ENCODE measurements around the gene PSIP1. TPM values are rescaled to one million over a fixed set of nuclear protein-coding genes. Genes with fewer than 3 reads are reported as not detected.

Gene PSIP1
- total RNA-seq (124 and 134 TPM in 2 replicates), polyA plus RNA-seq (19.7 and 32.5 TPM in 2 replicates), polyA minus RNA-seq (49.4 and 95.8 TPM in 2 replicates)
- 103 TPM for total RNA-seq (2013)

DNA sequence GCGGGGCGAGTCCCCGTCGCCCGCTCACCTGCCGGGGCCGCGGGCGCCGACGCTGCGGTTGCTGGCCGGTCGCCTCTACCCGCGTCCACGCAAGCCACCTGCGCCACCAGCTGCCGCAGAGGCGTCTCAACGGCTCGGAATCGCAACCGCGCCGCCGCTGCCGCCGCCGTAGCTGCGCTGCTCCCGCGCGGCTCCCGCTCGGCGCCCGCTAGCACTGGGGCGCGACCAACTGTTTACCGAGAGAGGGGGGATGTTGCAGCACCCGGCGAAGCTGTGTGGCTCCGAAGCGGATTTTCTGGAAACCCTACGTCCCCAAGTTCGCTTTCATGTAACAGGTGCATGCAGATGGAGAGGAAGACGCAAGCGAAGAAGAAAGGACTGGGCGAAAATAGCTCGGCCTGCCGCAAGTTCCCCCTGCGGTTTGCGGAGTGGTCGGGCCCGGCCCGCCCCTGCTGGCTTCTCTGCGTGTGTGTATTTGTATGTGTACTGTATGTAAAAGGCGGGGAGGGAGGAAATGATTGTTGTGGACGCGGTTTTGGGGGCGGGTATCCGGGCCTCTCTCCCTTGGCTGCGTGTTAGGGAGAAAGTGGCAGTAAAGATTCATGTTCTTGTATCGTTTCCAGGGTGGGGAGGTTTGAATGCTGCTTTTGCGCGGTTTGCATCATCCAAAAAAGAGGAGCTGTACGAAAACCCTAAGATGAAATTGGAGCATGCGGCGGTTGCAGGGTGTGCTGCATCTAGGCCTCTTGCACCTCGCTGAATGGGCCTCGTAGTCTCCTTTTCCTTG is at the start of gene PSIP1:
Gene PSIP1 (minus strand): TSS at position 182 of the 787 bp plus-strand sequence. CDS start 782 bp downstream, outside the sequence.
- WGBS (ENCODE audit: insufficient coverage): under 1% methylated on average over 68 of the region's 72 CpGs
- CTCF ChIA-PET: interaction anchor here (0.6 to 3.0 kb wide), 4 partner anchors 15 to 95 kb away, joined by 3 to 13 read pairs (median 4); partner anchors contain the start of gene CCDC171
- H3K4me2 ChIP-seq (replicated peaks; ENCODE audit: low read depth, low read length, poor library complexity, severe bottlenecking): peak within 1 kb of the TSS; percentile 83

More for the DNA sequence above, at the start of gene PSIP1:
- Histone ChIP-seq H3K27me3 (replicated peaks in 1 of 4; ENCODE audit: control extremely low read depth in 1 of 4, control insufficient read depth in 3 of 4, insufficient read depth in 4 of 4, low read length in 3 of 4) (no peaks in the 10 kb centered on the region), H3K36me3 (replicated peaks in 1 of 2; ENCODE audit: control extremely low read depth in 1 of 2, control insufficient read depth in 1 of 2, extremely low read depth in 1 of 2, insufficient read depth in 2 of 2, low read length in 1 of 2) (peaks cover 0 to 12% of the 10 kb centered on the region in 2 experiments), H3K9ac (ENCODE audit: low read length) (peak within 1 kb of the TSS; percentile 84), H2AFZ (ENCODE audit: insufficient read depth, low read depth, low read length, poor library complexity, severe bottlenecking) (peak within 1 kb of the TSS; percentile 98), H3K27ac (ENCODE audit: low read length in 2 of 2) (peak within 1 kb of the TSS; percentile 97 to 98), H3K4me1 (ENCODE audit: control insufficient read depth in 2 of 2, insufficient read depth in 2 of 2, low read length in 2 of 2) (peaks cover 30 to 40% of the 10 kb centered on the region in 2 donors), H3K4me3 (ENCODE audit: control extremely low read depth in 1 of 5, extremely low read depth in 1 of 5, insufficient read depth in 1 of 5, low read depth in 2 of 5, low read length in 4 of 5) (peak within 1 kb of the TSS; percentile 60 to 96 (median 94)), H3K79me2 (ENCODE audit: control insufficient read depth, insufficient read depth, low read length) (peaks cover 29% of the 10 kb centered on the region), H4K20me1 (ENCODE audit: control insufficient read depth, insufficient read depth, low read length, poor library complexity, severe bottlenecking) (peaks cover 21% of the 10 kb centered on the region), H3K9me3 (ENCODE audit: control extremely low read depth in 1 of 3, control insufficient read depth in 2 of 3, insufficient read depth in 1 of 3, low read length in 2 of 3) (no peaks in the 10 kb centered on the region)
- Mint-ChIP-seq H3K27me3 (no peaks in the 10 kb centered on the region), H3K27ac (peak within 1 kb of the TSS; percentile 100), H3K4me1 (peaks cover 58% of the 10 kb centered on the region), H3K9me3 (ENCODE audit: insufficient read depth) (no peaks in the 10 kb centered on the region), H3K4me3 (peak within 1 kb of the TSS; percentile 95)
- DNase-seq (peak; percentile 95), ATAC-seq (ENCODE audit: low read depth) (peak; percentile 79)
- TF ChIP-seq CTCF (IDR thresholded peaks at IDR 0.05) (no peak), EZH2 (IDR thresholded peaks at IDR 0.05; ENCODE audit: borderline replicate concordance, insufficient read depth, low read depth, low read length, poor library complexity, severe bottlenecking) (no peak)
- POLR2A ChIA-PET: interaction anchor here (0.9 to 1.9 kb wide), 4 partner anchors 15 to 818 kb away, joined by 3 to 17 read pairs (median 4); partner anchors contain the start of genes CCDC171 and ZDHHC21
- intact Hi-C loops (cut with micrococcal nuclease): loop anchor here (1.0 to 2.0 kb wide), 4 partner anchors 41 to 204 kb away; partner anchors contain the start of genes SNAPC3 and TTC39B

Data from B cell (primary cell).